DND-41 (cell line): ENCODE results near the gene PAPPA2.
A peak's percentile ranks its signal among the peaks of the same experiment; 100 is the strongest.

Source experiments
- CTCF ChIP-seq: IDR thresholded peaks from 2 replicates; pipeline ENCODE4 v1.5.1; 2012; ENCODE audit warnings: borderline replicate concordance, low read length, moderate library complexity, mild to moderate bottlenecking; ENCODE audit not compliant: poor library complexity, severe bottlenecking; ENCODE audit errors: extremely low read depth
- EZH2 ChIP-seq: IDR thresholded peaks from 3 replicates; pipeline ENCODE4 v1.6.1; 2012; ENCODE audit warnings: borderline replicate concordance, low read depth, mild to moderate bottlenecking, moderate library complexity, low read length, inconsistent platforms; ENCODE audit not compliant: severe bottlenecking

DNA sequence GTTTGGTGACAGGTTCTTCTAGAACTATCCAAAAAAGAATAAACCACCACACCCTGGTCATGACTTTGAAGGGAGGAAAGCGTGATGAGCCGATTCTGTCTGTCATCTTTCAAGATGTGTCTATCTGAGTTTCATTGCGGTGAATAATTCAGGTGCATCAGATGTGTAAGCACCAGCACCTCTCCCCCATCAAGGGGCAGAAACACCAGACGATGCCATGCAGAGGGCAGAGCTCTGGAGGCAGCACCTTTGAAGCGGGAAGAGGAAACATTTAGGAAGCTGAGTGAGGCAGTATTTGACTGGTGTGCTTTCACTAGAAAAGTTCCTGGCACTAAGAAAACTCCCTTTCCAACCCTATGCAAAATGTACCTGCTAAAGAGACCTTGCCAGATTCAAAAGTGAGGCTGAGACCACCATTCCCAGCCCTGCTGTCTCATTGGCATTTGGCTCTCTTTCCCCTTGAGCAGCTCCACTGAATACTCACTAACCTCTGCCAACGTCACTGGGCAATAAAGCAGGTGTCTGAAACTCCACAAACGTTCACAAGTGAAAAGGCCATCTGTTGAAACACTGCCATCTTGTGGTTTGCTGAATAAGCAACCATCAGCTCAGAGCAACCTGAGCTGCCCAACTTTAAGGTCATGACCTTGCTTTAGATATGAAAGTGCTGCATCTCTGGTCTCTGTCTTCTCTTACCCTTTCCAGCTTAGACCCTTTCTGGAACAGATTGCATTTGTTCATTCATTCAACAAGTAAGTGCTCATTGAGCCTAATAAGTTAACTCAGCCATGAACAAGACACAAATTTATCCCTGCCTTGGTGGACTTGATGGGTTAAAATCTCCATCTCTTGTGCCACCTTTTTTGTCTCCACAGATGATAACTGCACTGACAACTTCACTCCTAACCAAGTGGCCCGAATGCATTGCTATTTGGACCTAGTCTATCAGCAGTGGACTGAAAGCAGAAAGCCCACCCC, 228.6 kb downstream of the PAPPA2 start:
- TF ChIP-seq CTCF (peak; percentile 91), EZH2 (no peak)
